GM21529 (cell line): ENCODE results near the gene BCAN.
"Not testable (repeated sequence)": the region's sequence is repeated elsewhere in the genome, so short reads cannot be mapped to it uniquely, and the experiment has no call there.

Experiments used
- ATAC-seq: cut with Tn5 transposase; IDR thresholded peaks from one replicate; pipeline ENCODE4 v1.9.1; 2021; ENCODE audit not compliant: unreplicated experiment

The BCAN gene

GRCh38 chr1:156615946-156616345 is 26.0 kb upstream of the BCAN start:
- ATAC-seq: no peak

GRCh38 chr1:156616463-156616862 is 25.5 kb upstream of the BCAN start:
- ATAC-seq: no peak

GRCh38 chr1:156618853-156619581 is 22.9 kb upstream of the BCAN start, which contains the start of gene HAPLN2:
HAPLN2 (plus strand) TSS chr1:156619415; CDS start chr1:156623491, 4,076 bp downstream.
- no peak for ATAC-seq

- no peak for ATAC-seq
These were observed 22.3 kb upstream of the BCAN start for GRCh38 chr1:156619582-156619955.

- ATAC-seq: no peak
These were observed 19.2 kb upstream of the BCAN start for GRCh38 chr1:156622581-156623297.

- no peak for ATAC-seq
These were observed 17.7 kb upstream of the BCAN start for GRCh38 chr1:156623946-156624813.

- ATAC-seq: no peak
These were observed 17.0 kb upstream of the BCAN start for GRCh38 chr1:156624814-156625435.

GRCh38 chr1:156625436-156626078 is 16.4 kb upstream of the BCAN start:
- ATAC-seq: no peak

- no peak for ATAC-seq
These were observed 15.9 kb upstream of the BCAN start for GRCh38 chr1:156626079-156626438.

GRCh38 chr1:156627313-156627880 is 14.5 kb upstream of the BCAN start:
- ATAC-seq: no peak

GRCh38 chr1:156629823-156630449 is 12.0 kb upstream of the BCAN start:
- ATAC-seq: no peak

- ATAC-seq: not testable (repeated sequence)
These were observed 10.8 kb upstream of the BCAN start for GRCh38 chr1:156631152-156631551.

GRCh38 chr1:156632355-156632754 is 9.6 kb upstream of the BCAN start:
- no peak for ATAC-seq

GRCh38 chr1:156638189-156638985 is 3.5 kb upstream of the BCAN start:
- ATAC-seq: no peak

- no peak for ATAC-seq
These were observed 2.3 kb upstream of the BCAN start for GRCh38 chr1:156639601-156640101.

- no peak for ATAC-seq
These were observed 843 bp upstream of the BCAN start for GRCh38 chr1:156640842-156641706.

GRCh38 chr1:156642265-156643048 is 540 bp downstream of the BCAN start:
- ATAC-seq: no peak
